Motor neuron (in vitro differentiated cells): ENCODE measurements around the gene LILRB2. TPM values are rescaled to one million over a fixed set of nuclear protein-coding genes. Genes with fewer than 3 reads are reported as not detected.
"Not testable (repeated sequence)": the region's sequence is repeated elsewhere in the genome, so short reads cannot be mapped to it uniquely, and the experiment has no call there.

Experiments used
- ATAC-seq, 8 experiments: fragments of 200-7000 bp; cut with Tn5 transposase; replicated peaks in 6 of 8; 2 replicates each; pipeline ENCODE4 v1.8.0; 2021; ENCODE audit warnings: mild to moderate bottlenecking in 8 of 8, moderate library complexity in 8 of 8
- H3K27ac ChIP-seq, 2 donors: fragments of 250-450 bp; sonication (Bioruptor Pico); 2 replicates each; pipeline ENCODE4 v1.9.0; 2021; ENCODE audit warnings: antibody characterized with exemption in 2 of 2, mild to moderate bottlenecking in 2 of 2, moderate library complexity in 1 of 2
- H3K4me1 ChIP-seq, 2 donors: fragments of 250-450 bp; sonication (Bioruptor Pico); replicated peaks in 1 of 2; 2 replicates each; pipeline ENCODE4 v1.6.1; 2021; ENCODE audit warnings: antibody characterized with exemption in 2 of 2, mild to moderate bottlenecking in 2 of 2, moderate library complexity in 1 of 2
- H3K4me3 ChIP-seq, 5 donors: fragments of 250-450 bp; sonication (Bioruptor Pico); 2 replicates each; pipeline ENCODE4 v1.9.0; 2021; ENCODE audit warnings: antibody characterized with exemption in 5 of 5, mild to moderate bottlenecking in 5 of 5, moderate library complexity in 4 of 5
- WGBS, 10 experiments: fragments of 450-650 bp; shearing (Covaris generic); methylation state at CpG; one replicate each; pipeline ENCODE4 v1.0.0; 2022; 5-methylcytosine and 5-hydroxymethylcytosine counted together
- in situ Hi-C, 9 experiments: fragments of 400-800 bp; cut with MboI; loops; one replicate each; pipeline ENCODE4 v1.15.0; 2021; ENCODE audit warnings: low sequenced_read_pairs in 9 of 9, low pct_unique_long_range_greater_than_20kb in 2 of 9; ENCODE audit not compliant: unreplicated experiment in 9 of 9
- total RNA-seq, 8 experiments: library from RNA; unstranded; fragments of 300-600 nt; gene quantifications; 2 replicates each; pipeline versions ENCODE4 v1.2.3 to v1.2.4, GENCODE V29; 2022

Gene LILRB2
- total RNA-seq, 8 experiments from 2014 or later, result 0.04 to 0.57 (median 0.18) TPM; not detected in 3

DNA sequence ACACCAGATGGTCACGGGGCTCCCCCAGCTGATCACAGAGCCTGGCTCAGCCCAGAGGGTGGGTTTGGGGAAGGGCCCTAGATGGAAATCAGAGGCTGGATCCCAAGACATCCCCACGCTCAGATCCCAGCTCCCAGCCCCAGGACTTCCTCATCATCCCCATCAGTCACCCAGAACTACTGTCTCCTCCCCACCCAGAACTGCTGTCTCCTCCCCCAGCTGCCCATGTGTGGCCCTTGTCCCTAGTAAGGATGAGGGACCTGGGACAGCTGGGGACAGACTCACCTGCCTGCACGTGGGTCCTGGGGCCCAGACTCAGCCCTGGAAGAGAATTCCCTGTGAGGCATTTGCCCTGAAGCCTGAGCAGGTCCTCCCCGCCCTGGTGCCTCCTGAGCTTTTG, 38.7 kb downstream of the LILRB2 start:
- in situ Hi-C loops, result not testable (repeated sequence)
- no CpG with 5 or more reads among the region's 4 CpGs for WGBS, 10 experiments

DNA sequence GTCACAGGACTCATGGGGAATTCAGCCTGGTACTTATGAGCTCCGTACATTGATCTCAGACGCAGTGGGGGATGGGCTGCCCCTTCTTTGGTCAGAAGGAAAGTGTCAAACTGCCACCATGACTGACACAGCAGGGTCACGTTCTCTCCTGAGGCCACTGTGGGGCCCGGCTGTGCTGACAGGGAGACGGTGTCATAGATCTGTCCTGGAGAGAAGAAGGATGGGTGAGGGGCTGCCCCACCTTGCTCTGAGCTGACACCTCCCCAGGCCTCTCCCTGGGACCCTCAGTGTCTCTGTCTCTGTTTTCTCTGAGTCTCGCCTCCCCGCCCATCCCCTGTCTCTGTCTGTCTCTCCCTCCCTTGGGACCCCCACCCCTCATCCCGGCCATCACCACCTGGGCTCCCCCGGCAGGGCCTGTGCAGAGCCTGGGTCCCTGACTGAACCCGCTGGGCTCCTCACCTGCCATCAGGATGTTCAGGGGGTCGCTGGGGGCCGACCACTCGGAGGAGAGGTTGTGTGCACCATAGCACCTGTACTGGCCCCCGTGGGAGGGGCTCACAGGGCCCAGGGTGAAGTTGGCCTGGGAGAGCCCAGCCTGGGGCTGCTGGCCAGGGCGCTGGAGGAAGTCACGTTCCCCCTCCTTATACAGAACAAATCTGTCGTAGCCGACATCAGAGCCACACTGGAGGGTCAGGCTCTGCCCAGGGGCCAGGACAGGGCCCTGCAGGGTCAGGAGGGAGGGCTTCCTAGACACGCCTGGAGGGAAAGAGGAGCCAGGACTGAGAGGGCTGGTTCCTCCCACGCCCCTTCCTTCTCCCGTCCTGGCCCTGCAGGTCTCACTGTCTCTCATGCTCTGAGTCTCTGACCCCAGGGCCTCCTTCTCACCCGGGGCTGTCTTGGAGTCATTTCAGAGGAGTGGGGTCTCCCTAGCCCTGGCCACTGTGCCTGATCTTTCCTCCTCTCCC, 40.3 kb downstream of the LILRB2 start:
- H3K4me3 ChIP-seq, H3K4me1 ChIP-seq, H3K27ac ChIP-seq, in situ Hi-C loops: not testable (repeated sequence)
- ATAC-seq, result peak in 3 of 8 experiments; percentile 6 to 26 (median 14)
- 8 to 25% methylated on average over 3 to 4 of the region's 22 CpGs; no CpG with 5 or more reads in 8 of the 10 experiments for WGBS, 10 experiments

More for the DNA sequence above, 38.7 kb downstream of the LILRB2 start:
- not testable (repeated sequence) for H3K4me3 ChIP-seq, H3K4me1 ChIP-seq, ATAC-seq, H3K27ac ChIP-seq

DNA sequence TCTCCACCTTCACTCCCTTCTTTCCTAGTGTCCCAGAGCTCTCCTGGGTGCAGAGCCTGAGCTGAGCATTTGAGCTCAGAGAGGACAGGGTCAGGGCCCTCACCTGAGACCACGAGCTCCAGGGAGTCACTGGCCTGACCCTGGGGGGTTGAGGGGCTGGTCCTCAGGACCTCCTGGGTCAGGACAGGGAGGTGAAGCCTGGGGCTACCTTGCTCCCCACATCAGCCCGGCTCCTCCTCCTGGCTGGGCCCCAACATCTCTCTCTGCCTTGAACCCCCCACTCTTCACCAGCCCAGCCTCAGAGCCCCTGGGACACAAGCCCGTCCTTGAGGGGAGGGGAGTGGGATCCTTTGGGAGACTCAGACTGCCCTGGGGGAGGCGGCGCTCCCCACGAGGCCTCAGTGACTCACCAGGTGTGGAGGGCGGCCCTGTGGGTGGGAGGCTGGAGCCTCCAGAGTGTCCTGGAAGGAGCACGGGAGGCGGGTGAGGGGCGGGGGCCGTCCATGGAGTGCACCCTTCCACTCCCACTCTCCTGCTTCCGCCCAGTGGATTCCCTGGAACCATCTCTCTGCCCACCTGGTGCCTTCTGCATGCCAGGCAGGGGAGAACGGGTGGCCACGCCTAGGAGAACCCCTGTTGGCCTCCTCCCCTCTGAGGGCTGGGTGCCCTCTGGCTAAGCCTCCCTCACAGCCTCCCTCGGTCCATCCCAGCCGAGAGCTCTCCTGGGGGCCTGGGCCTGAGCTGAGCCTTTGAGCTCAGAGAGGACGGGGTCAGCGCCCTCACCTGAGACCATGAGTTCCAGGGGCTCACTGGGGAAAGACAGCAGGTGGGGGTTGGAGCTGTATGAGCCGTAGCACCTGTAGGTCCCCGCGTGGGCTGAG, 41.2 kb downstream of the LILRB2 start:
- in situ Hi-C loops, result loop anchor here in 1 of 9 experiments (10.0 kb wide), 1 partner anchor 75 kb away; no protein-coding TSS in a partner anchor
- H3K27ac ChIP-seq, H3K4me1 ChIP-seq, H3K4me3 ChIP-seq: not testable (repeated sequence)
- WGBS, 10 experiments, result 0 to 49% (median 34%) methylated on average over 1 to 5 of the region's 21 CpGs; no CpG with 5 or more reads in 6 of the 10 experiments
- ATAC-seq, result peak; percentile 17 to 38 (median 32)

DNA sequence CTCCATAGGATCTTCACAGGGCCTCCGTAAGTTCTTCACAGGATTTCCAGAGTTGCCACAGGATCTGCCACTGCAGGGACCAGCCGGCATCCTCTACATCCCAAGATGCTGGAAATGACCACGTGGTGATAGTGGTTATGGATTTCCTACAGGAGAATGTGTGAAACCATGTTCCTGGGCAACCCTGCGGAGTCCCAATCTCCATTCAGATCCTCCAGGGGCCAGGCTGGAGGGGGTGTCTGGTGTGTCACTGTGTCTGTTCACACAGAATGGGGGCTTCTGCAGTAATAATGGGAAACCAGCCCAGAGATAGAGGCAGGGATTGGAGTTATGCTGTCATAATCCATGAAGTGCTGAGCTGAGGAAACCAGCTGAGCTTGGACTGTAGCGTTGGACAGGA, 47.0 kb downstream of the LILRB2 start:
- no peak for ATAC-seq
- Histone ChIP-seq H3K4me1 (peaks cover 0 to 2% of the 10 kb centered on the region in 2 donors), H3K4me3 (no peak overlapping the region), H3K27ac (no peak overlapping the region)
- in situ Hi-C loops, result loop anchor here in 1 of 9 experiments (10.0 kb wide), 1 partner anchor 69 kb away; no protein-coding TSS in a partner anchor
- 8 to 67% (median 37%) methylated on average over 1 to 5 of the region's 5 CpGs; no CpG with 5 or more reads in 2 of the 10 experiments for WGBS, 10 experiments

DNA sequence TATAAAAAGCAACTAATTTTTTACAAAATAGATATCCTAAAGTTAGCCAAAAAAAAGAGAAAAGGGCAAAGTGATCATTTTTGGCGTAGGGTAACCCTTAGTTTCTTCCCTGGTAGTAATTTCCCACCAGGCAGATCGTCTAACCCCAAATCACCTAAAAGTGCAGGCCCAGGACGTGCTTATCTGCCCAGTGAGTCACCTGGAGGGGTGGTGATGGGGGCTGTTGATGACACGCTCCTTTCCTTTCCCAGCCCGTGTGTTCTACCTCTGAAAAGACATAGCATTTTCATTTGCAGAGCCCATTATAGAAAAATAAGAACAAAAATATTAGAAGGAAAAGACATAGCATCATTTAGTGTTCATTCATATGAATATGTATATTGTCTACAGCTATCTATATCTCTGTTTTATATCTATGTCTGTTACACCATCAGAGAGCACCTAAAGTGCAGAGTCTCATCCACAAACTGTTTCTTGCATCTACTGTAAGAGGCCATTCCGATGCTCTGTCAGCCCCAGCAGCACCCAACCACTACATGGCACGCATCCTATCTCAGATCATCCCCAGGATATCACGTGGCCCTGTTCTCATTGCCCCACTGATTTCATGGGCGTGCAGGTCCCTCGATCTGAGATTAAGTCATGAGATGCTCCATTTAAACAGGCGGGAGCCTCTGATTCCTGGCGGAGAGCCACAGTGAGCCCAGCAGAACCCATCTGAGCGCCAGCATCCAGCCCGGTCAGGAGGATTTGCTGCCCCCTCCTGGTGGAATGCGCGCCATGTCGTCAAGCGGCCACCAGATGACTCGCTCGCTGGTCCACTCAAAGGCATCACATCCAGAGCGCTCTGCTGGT, 49.6 kb downstream of the LILRB2 start:
- Histone ChIP-seq H3K4me3 (peak overlapping the region in 1 of 5 donors; percentile 9), H3K27ac (no peak overlapping the region), H3K4me1 (peaks cover 0 to 2% of the 10 kb centered on the region in 2 donors)
- WGBS, 10 experiments, result 8 to 60% (median 29%) methylated on average over 1 to 19 of the region's 21 CpGs
- in situ Hi-C loops, result loop anchor here in 1 of 9 experiments (10.0 kb wide), 1 partner anchor 67 kb away; no protein-coding TSS in a partner anchor
- peak; percentile 96 to 100 (median 98) for ATAC-seq

DNA sequence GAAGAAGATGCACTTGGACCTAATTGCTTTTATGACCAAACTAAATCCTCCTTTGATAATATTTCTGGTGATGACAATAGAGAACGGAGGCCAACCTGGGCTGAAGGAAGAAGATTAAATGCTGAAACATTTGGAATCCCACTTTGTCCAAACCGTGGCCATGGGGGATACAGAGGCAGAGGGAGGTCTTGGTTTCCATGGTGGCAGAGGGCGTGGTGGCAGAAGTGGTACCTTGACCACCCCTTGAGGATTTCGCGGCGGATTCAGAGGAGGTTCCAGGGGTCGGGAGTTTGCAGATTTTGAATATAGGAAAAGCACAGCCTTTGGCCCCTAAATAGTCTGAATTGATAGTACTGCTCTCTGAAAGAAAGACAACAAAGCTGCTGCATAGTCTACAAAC, 50.9 kb downstream of the LILRB2 start:
- ATAC-seq, result no peak
- in situ Hi-C loops, result loop anchor here in 1 of 9 experiments (10.0 kb wide), 1 partner anchor 65 kb away; no protein-coding TSS in a partner anchor
- Histone ChIP-seq H3K4me1 (peaks cover 0 to 2% of the 10 kb centered on the region in 2 donors), H3K27ac (no peak overlapping the region), H3K4me3 (no peak overlapping the region)
- 51 to 94% (median 75%) methylated on average over 3 to 7 of the region's 7 CpGs for WGBS, 10 experiments

DNA sequence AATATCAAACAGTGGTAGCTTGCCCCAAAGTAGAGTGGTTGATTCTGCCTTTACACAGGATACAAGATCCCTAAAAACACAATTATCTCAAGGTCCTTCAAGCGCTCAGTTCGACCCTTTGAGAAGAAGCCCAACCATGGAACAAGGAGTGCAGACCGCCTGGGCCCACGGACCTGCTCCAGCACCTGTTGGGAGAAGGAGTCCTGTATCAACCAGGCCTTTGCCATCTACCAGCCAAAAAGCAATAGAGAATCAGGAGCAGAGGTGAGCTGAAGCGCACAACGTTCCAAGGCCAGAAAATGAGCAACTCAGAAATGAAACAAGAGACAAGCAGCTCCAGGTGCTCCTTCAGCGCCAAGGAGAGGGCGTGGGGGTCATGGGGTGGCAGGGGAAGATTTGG, 51.8 kb downstream of the LILRB2 start:
- Histone ChIP-seq H3K27ac (no peak overlapping the region), H3K4me3 (no peak overlapping the region), H3K4me1 (peaks cover 0 to 2% of the 10 kb centered on the region in 2 donors)
- ATAC-seq, result no peak
- in situ Hi-C loops, result no loop called here
- 33 to 100% (median 86%) methylated on average over 1 to 8 of the region's 8 CpGs; no CpG with 5 or more reads in 3 of the 10 experiments for WGBS, 10 experiments

DNA sequence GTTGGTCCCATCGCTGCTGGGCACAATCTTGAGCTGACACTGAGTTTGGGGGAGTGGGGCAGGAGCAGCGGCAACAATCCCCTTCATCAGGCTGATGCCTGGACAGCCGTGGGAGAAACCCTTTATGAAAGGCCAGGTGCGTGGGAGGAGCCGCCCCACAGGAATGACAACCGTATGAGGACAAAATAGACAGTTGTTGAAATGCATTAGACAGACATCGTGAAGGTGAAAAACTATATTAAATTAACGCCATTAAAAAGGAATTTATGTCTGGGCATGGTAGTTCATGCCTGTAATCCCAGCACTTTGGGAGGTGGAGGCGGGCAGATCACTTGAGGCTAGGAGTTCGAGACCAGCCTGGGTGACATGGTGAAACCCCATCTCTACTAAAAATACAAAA, 56.3 kb downstream of the LILRB2 start:
- in situ Hi-C loops, ATAC-seq: not testable (repeated sequence)

DNA sequence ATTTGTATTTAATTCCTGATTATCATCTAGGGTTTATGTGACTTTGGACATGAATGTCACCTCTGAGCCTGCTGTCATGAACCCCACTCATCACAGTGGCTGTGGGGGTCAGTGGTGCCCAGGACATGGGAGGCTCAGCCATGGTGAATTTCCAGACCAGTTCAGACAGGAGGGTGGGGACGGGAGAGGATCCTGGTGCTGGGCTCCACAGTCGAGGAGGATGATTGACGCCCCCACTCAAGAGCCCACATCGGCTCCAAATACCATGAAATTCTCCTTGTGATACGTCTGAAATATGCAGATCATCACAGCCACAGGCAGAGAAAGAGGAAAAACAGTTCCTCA, 57.0 kb downstream of the LILRB2 start:
- ATAC-seq, in situ Hi-C loops, H3K4me1 ChIP-seq, H3K27ac ChIP-seq, H3K4me3 ChIP-seq: not testable (repeated sequence)
- WGBS, 10 experiments, result 100% methylated on average over 1 of the region's 5 CpGs; no CpG with 5 or more reads in 9 of the 10 experiments

More for the DNA sequence above, 56.3 kb downstream of the LILRB2 start:
- H3K4me3 ChIP-seq, H3K4me1 ChIP-seq, H3K27ac ChIP-seq: not testable (repeated sequence)
- 77 to 94% (median 81%) methylated on average over 2 to 7 of the region's 10 CpGs; no CpG with 5 or more reads in 2 of the 10 experiments for WGBS, 10 experiments

Other genes with a start within 250 kb of the LILRB2 start
- gene VSTM1, start 217.2 kb downstream of the LILRB2 start, total RNA-seq, result 1 to 10 TPM in 1 of 8 experiments, not detected in 7; 1.7 TPM
- not detected for gene TARM1, start 199.7 kb downstream of the LILRB2 start, total RNA-seq
- gene OSCAR, start 180.3 kb downstream of the LILRB2 start, total RNA-seq, result under 1 TPM; 0.11 to 0.95 (median 0.22) TPM
- 100 to 1,000 TPM; 188 to 271 (median 210) TPM for gene NDUFA3, start 178.3 kb downstream of the LILRB2 start, total RNA-seq
- gene TFPT, start 165.5 kb downstream of the LILRB2 start, total RNA-seq, result 10 to 100 TPM; 14.9 to 34.7 (median 20.8) TPM
- 10 to 100 TPM; 29.5 to 78.7 (median 59.3) TPM for gene PRPF31, start 165.4 kb downstream of the LILRB2 start, total RNA-seq
- 10 to 100 TPM in 4 of 8 experiments, 1 to 10 TPM in 4; 8.4 to 47.1 (median 13.0) TPM for gene CNOT3, start 143.3 kb downstream of the LILRB2 start, total RNA-seq
- 10 to 100 TPM in 6 of 8 experiments, 1 to 10 TPM in 2; 8.2 to 12.5 (median 10.9) TPM for gene LENG1, start 121.4 kb downstream of the LILRB2 start, total RNA-seq
- gene TMC4, start 108.0 kb downstream of the LILRB2 start, total RNA-seq, result 1 to 10 TPM in 6 of 8 experiments, under 1 TPM in 2; 0.76 to 2.8 (median 1.5) TPM
- 10 to 100 TPM; 20.5 to 59.8 (median 30.3) TPM for gene MBOAT7, start 91.5 kb downstream of the LILRB2 start, total RNA-seq
- gene TSEN34, start 89.8 kb downstream of the LILRB2 start, total RNA-seq, result 10 to 100 TPM; 29.7 to 69.7 (median 43.1) TPM
- 1,000 to 10,000 TPM; 1,240 to 1,920 (median 1,801) TPM for gene RPS9, start 80.3 kb downstream of the LILRB2 start, total RNA-seq
- gene LILRB3, start 58.1 kb downstream of the LILRB2 start, total RNA-seq, result 1 to 10 TPM in 2 of 8 experiments, under 1 TPM in 6; 0.13 to 1.7 (median 0.43) TPM
- gene LILRA6, start 38.3 kb downstream of the LILRB2 start, total RNA-seq, result under 1 TPM in 7 of 8 experiments, not detected in 1; 0.05 to 0.56 (median 0.27) TPM
- under 1 TPM in 6 of 8 experiments, not detected in 2; under 0.01 to 0.81 (median 0.17) TPM for gene LILRB5, start 23.8 kb downstream of the LILRB2 start, total RNA-seq
- gene LILRA5, start 32.1 kb upstream of the LILRB2 start, total RNA-seq, result under 1 TPM in 1 of 8 experiments, not detected in 7; 0.28 TPM
- gene LILRA4, start 58.1 kb upstream of the LILRB2 start, total RNA-seq, result under 1 TPM in 2 of 8 experiments, not detected in 6; 0.08 to 0.85 TPM
- 1 to 10 TPM in 1 of 8 experiments, under 1 TPM in 5, not detected in 2; 0.11 to 2.5 (median 0.68) TPM for gene LAIR1, start 83.8 kb upstream of the LILRB2 start, total RNA-seq
- gene TTYH1, start 134.4 kb upstream of the LILRB2 start, total RNA-seq, result 100 to 1,000 TPM in 5 of 8 experiments, 1 to 10 TPM in 3; 1.7 to 440 (median 160) TPM
- gene LENG8, start 168.1 kb upstream of the LILRB2 start, total RNA-seq, result 100 to 1,000 TPM in 2 of 8 experiments, 10 to 100 TPM in 6; 38.5 to 156 (median 64.7) TPM
- gene LENG9, start 182.7 kb upstream of the LILRB2 start, total RNA-seq, result 10 to 100 TPM in 2 of 8 experiments, 1 to 10 TPM in 6; 1.6 to 10.7 (median 3.7) TPM
- gene CDC42EP5, start 192.2 kb upstream of the LILRB2 start, total RNA-seq, result 10 to 100 TPM in 4 of 8 experiments, 1 to 10 TPM in 4; 1.4 to 46.9 (median 11.3) TPM
- not detected for gene LAIR2, start 221.7 kb upstream of the LILRB2 start, total RNA-seq